Chondrocyte (in vitro differentiated cells): ENCODE measurements around the gene CASP14. TPM values are rescaled to one million over a fixed set of nuclear protein-coding genes. Genes with fewer than 3 reads are reported as not detected.

Source experiments
- DNase-seq: peaks from one replicate; pipeline ENCODE4 v3.0.0; 2021; ENCODE audit warnings: mixed read lengths, low spot score
- H3K27ac Mint-ChIP-seq: one replicate; pipeline ENCODE4 v1.8.0; 2021; ENCODE audit warnings: mild to moderate bottlenecking, moderate library complexity, mixed read lengths; ENCODE audit not compliant: unreplicated experiment
- H3K27me3 Mint-ChIP-seq: 2 replicates; pipeline ENCODE4 v1.8.0; 2021; ENCODE audit warnings: low read depth, mixed read lengths
- H3K36me3 Mint-ChIP-seq: 2 replicates; pipeline ENCODE4 v1.8.0; 2021; ENCODE audit warnings: low read depth, mixed read lengths
- H3K4me1 Mint-ChIP-seq: 2 replicates; pipeline ENCODE4 v1.8.0; 2021; ENCODE audit warnings: low read depth, mild to moderate bottlenecking, mixed read lengths
- H3K4me3 Mint-ChIP-seq: one replicate; pipeline ENCODE4 v1.8.0; 2021; ENCODE audit warnings: mild to moderate bottlenecking, moderate library complexity, mixed read lengths; ENCODE audit not compliant: unreplicated experiment
- H3K9me3 Mint-ChIP-seq: 2 replicates; pipeline ENCODE4 v1.8.0; 2021; ENCODE audit warnings: low read depth, mixed read lengths
- total RNA-seq: library from RNA; stranded (reverse); gene quantifications from 3 replicates; pipeline ENCODE4 v1.2.1, GENCODE V29; 2021
- TF ChIP-seq, protein P1 (sequence below): fragments of 200-600 bp; sonication (generic); IDR thresholded peaks from 2 replicates; pipeline ENCODE4 v1.5.0; 2021; ENCODE audit warnings: antibody characterized with exemption, mild to moderate bottlenecking, moderate library complexity

The CASP14 gene
- total RNA-seq, 1 donor from 2014 or later, result not detected

DNA sequence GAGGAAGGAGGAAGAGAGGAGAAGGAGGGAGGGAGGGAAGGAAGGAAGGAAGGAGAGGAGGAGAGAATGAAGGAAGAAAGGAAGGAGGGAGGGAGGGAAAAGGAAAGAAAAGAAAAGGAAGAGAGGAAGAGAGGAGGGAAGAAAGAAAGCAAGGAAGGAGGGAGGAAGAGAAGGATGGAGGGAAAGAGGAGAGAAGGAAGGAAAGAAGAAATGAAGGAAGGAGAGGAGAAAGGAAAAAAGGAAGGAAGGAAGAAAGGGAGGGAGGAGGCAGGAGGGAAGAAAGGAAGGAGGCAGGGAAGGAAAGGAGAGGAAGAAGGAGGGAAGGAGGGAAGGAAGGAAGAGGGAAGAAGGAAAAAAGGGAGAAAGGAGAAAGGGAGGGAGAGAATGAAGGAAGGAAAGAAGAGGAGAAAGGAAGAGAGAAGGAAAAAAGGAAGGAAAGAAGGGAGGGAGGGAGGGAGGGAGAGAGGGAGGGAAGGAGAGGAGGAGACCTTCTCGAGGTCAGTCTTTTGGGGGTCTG is 13.4 kb upstream of the CASP14 start:
- no peaks in the 10 kb centered on the region for H3K9me3 Mint-ChIP-seq
- no peak overlapping the region for H3K27ac Mint-ChIP-seq
- H3K27me3 Mint-ChIP-seq, result peaks cover 12% of the 10 kb centered on the region
- H3K4me3 Mint-ChIP-seq, result no peak overlapping the region
- H3K4me1 Mint-ChIP-seq, result no peaks in the 10 kb centered on the region
- TF ChIP-seq, protein P1, sequence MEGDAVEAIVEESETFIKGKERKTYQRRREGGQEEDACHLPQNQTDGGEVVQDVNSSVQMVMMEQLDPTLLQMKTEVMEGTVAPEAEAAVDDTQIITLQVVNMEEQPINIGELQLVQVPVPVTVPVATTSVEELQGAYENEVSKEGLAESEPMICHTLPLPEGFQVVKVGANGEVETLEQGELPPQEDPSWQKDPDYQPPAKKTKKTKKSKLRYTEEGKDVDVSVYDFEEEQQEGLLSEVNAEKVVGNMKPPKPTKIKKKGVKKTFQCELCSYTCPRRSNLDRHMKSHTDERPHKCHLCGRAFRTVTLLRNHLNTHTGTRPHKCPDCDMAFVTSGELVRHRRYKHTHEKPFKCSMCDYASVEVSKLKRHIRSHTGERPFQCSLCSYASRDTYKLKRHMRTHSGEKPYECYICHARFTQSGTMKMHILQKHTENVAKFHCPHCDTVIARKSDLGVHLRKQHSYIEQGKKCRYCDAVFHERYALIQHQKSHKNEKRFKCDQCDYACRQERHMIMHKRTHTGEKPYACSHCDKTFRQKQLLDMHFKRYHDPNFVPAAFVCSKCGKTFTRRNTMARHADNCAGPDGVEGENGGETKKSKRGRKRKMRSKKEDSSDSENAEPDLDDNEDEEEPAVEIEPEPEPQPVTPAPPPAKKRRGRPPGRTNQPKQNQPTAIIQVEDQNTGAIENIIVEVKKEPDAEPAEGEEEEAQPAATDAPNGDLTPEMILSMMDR, result no peak
- DNase-seq, result no peak
- H3K36me3 Mint-ChIP-seq, result no peaks in the 10 kb centered on the region

DNA sequence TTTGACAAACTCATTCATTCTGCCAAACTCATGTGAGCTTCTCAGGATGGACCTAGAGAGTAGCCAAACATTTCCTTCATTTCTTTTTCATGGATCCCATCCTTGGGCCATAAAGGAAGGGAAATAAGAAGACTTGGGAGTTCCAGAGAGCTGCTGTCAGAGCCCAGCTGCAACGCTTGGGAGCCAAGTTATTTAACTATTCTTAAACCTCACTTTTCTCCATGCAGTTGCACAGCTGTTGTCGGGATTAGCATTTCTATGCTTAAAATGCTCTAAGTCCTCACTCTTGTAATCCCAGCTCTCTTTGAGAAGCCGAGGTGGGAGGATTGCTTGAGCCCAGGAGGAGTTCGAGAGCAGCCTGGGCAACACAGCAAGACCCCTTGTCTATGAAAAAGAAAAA is 11.7 kb upstream of the CASP14 start:
- no peak overlapping the region for H3K4me3 Mint-ChIP-seq
- DNase-seq, result no peak
- no peaks in the 10 kb centered on the region for H3K36me3 Mint-ChIP-seq
- no peak overlapping the region for H3K27ac Mint-ChIP-seq
- H3K4me1 Mint-ChIP-seq, result no peaks in the 10 kb centered on the region
- H3K27me3 Mint-ChIP-seq, result peaks cover 10% of the 10 kb centered on the region
- H3K9me3 Mint-ChIP-seq, result no peaks in the 10 kb centered on the region
- TF ChIP-seq, protein P1, result no peak

GRCh38 chr19:15038294-15038693 is 11.0 kb upstream of the CASP14 start:
- no peaks in the 10 kb centered on the region for H3K9me3 Mint-ChIP-seq

GRCh38 chr19:15042003-15042402 is 7.3 kb upstream of the CASP14 start:
- Mint-ChIP-seq H3K9me3 (no peaks in the 10 kb centered on the region), H3K4me1 (no peaks in the 10 kb centered on the region), H3K36me3 (no peaks in the 10 kb centered on the region), H3K27me3 (peaks cover 3% of the 10 kb centered on the region), H3K27ac (no peak overlapping the region), H3K4me3 (no peak overlapping the region)
- DNase-seq, result no peak
- TF ChIP-seq, protein P1, result no peak

More at GRCh38 chr19:15038294-15038693, 11.0 kb upstream of the CASP14 start:
- no peak overlapping the region for H3K27ac Mint-ChIP-seq
- H3K4me1 Mint-ChIP-seq, result no peaks in the 10 kb centered on the region
- no peak overlapping the region for H3K4me3 Mint-ChIP-seq
- no peaks in the 10 kb centered on the region for H3K36me3 Mint-ChIP-seq
- DNase-seq, result no peak
- H3K27me3 Mint-ChIP-seq, result peaks cover 10% of the 10 kb centered on the region
- TF ChIP-seq, protein P1, result no peak

DNA sequence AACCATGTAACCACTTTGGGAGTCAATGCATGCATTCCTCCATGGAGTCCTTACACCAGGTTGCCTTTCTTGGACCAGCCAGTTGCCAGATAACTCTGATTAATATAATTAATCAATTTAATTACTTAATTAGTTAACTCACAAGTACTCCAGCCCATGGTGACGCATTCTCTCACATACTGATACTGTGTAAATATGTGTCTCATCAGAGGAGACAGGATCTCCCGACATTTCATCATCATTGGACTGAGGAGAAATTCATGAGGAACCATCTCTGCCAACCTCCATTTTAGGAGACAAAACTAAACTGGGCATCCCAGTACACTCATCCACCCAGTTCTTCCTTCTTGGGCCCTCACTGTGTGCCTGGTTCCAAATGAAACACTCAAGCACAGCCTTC is 6.5 kb upstream of the CASP14 start:
- no peak overlapping the region for H3K4me3 Mint-ChIP-seq
- no peaks in the 10 kb centered on the region for H3K36me3 Mint-ChIP-seq
- no peaks in the 10 kb centered on the region for H3K9me3 Mint-ChIP-seq
- TF ChIP-seq, protein P1, result no peak
- H3K4me1 Mint-ChIP-seq, result no peaks in the 10 kb centered on the region
- peaks cover 3% of the 10 kb centered on the region for H3K27me3 Mint-ChIP-seq
- no peak for DNase-seq
- no peak overlapping the region for H3K27ac Mint-ChIP-seq
